ENCODE measurements around the gene DNAH17. TPM values are rescaled to one million over a fixed set of nuclear protein-coding genes. Genes with fewer than 3 reads are reported as not detected.

The DNAH17 gene
- total RNA-seq, 1 donor = not detected

DNA sequence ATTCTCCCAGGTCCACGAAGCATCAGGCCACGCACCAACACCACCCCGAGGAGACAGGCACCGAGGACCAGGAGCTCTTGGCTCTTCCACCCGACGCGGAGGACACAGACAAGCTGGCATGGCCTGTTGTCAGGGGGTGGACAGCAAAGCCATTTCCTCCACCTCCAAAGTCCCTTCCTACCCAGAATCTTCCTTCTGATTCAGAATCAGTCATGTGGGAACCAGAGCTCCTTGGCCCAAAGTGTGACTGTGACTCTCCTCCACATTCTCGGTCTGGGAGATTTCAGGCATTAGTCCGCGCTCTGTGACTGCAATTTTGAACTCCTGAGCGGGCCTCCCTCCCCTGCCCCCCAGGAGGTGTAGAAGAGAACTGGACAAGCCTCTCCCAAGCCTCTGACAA, 9.2 kb downstream of the DNAH17 start:
- no peak for TF ChIP-seq CTCF (IDR thresholded peaks at IDR 0.05; ENCODE audit: insufficient read depth, low read depth, low read length)
- peak; percentile 13 for DNase-seq (ENCODE audit: low read depth)
- H3K4me3 ChIP-seq (ENCODE audit: low read depth, low read length) = no peak overlapping the region

GRCh38 chr17:78566947-78567346, 10.2 kb downstream of the DNAH17 start:
- DNase-seq (ENCODE audit: low read depth) = no peak
- H3K4me3 ChIP-seq (ENCODE audit: low read depth, low read length) = no peak overlapping the region
- no peak for TF ChIP-seq CTCF (IDR thresholded peaks at IDR 0.05; ENCODE audit: insufficient read depth, low read depth, low read length)

DNA sequence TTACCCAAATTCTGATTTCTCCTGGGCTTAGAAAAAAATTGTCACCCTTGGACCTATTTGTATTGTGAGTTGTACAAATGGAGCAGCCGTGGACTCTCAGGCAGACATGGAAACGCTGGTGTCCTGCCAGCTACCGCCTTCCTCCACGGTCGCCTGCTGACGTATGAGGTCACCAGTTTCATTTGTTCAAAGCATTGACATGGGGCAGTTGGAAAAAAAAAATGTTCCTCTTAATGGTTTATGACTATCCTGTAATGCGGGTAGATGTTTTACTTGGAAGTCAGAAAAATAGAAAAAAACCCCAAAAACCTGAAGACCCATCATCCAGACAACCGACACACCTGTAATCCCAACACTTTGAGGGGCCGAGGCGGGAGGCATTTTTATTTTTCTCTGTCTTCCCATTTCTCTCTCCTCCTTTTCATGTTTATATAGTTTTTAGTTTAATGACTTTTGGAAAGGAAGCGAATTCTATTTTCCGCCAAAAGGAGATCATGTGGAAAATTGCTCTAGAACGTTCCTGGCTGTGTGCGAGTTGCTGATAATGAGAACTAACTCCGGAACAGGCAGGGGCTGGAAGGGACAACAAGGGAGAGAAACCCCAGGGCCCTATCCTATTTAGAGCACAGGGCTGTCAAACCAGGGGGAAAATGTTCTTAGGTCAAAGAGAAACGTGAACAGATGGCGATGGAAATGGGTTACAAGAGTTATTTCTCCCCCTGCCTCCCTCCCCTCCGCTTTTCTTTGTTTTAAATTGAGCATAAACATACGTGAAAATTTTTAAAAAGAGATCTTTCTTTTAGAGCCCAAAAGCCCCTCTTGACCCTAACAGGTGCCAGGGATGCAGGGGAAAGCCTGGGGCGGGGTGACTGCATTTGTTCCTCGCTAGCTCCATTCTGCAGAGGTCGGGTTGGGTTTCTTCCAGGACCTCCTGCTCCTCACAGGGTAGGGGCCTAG, 13.7 kb downstream of the DNAH17 start:
- H3K4me3 ChIP-seq (ENCODE audit: low read depth, low read length) = no peak overlapping the region
- no peak for DNase-seq (ENCODE audit: low read depth)
- no peak for TF ChIP-seq CTCF (IDR thresholded peaks at IDR 0.05; ENCODE audit: insufficient read depth, low read depth, low read length)

GRCh38 chr17:78562734-78563133, 14.5 kb downstream of the DNAH17 start:
- TF ChIP-seq CTCF (IDR thresholded peaks at IDR 0.05; ENCODE audit: insufficient read depth, low read depth, low read length) = no peak
- H3K4me3 ChIP-seq (ENCODE audit: low read depth, low read length) = no peak overlapping the region
- DNase-seq (ENCODE audit: low read depth) = no peak

DNA sequence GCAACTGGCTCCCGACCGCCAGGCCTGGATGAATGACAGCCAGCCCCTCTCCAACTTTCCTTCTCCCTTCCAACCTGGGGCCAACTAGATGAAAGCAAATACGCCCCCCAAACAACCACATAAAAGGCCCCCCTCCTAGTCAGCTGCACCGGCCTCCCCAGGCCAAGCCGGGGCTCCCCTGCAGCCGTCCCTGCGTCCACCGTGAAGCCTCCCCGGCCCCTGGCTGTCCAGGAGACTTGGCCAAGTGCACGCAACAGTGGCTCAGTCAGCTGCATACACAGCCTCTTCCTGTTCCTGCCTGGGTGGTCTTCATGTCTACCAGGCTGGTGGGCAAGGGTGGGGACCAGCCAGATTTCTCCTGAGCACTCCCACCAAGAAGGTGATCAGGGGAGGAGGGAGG, 16.0 kb downstream of the DNAH17 start:
- no peak for DNase-seq (ENCODE audit: low read depth)

DNA sequence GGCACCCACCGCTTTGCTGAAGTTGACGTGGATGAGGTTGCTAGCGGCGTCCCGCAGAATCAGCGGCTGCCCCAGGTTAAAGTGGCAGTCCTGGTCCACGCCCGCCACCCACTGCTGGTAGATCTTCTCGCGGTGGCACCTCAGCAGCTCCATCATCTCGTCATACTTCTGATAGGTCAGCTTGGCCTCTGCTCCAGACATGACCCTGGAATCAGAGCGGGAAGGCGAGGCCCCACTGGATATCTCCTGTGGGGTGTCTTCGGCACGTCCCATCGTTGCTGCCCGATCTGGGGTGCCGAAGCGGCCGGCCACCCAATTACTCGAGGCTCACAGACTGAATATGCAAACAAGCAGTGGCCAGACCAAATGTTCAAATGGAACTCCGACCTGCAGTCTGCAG, 16.5 kb downstream of the DNAH17 start:
- TF ChIP-seq CTCF (IDR thresholded peaks at IDR 0.05; ENCODE audit: insufficient read depth, low read depth, low read length) = no peak
- no peak overlapping the region for H3K4me3 ChIP-seq (ENCODE audit: low read depth, low read length)
- DNase-seq (ENCODE audit: low read depth) = no peak

More for the DNA sequence above, 16.0 kb downstream of the DNAH17 start:
- no peak overlapping the region for H3K4me3 ChIP-seq (ENCODE audit: low read depth, low read length)
- no peak for TF ChIP-seq CTCF (IDR thresholded peaks at IDR 0.05; ENCODE audit: insufficient read depth, low read depth, low read length)

All from fibroblast of villous mesenchyme (primary cell).